ENCODE results near the gene RIPPLY1.

DNA sequence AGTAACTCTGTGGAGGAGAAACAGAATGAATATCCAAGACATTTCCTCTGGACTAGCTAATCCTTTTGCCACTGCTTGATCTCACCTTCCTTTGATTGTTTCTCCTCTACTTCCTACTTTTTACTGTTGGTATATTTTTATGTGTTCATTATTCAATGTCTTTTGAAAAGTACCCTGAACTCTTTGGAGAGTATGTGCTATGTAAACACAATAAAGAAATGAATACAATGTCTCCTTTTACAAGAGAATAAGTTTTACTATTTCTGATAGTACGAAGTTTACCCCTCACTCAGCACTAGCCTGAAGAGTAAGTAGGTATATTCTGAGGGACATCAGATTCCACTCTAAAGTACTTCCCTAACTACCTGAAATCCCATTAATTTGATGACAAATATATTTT, 36.9 kb upstream of the RIPPLY1 start:
- no peak for TF ChIP-seq SIN3A (IDR thresholded peaks at IDR 0.05; ENCODE audit: low read depth)
- TF ChIP-seq, protein P1, sequence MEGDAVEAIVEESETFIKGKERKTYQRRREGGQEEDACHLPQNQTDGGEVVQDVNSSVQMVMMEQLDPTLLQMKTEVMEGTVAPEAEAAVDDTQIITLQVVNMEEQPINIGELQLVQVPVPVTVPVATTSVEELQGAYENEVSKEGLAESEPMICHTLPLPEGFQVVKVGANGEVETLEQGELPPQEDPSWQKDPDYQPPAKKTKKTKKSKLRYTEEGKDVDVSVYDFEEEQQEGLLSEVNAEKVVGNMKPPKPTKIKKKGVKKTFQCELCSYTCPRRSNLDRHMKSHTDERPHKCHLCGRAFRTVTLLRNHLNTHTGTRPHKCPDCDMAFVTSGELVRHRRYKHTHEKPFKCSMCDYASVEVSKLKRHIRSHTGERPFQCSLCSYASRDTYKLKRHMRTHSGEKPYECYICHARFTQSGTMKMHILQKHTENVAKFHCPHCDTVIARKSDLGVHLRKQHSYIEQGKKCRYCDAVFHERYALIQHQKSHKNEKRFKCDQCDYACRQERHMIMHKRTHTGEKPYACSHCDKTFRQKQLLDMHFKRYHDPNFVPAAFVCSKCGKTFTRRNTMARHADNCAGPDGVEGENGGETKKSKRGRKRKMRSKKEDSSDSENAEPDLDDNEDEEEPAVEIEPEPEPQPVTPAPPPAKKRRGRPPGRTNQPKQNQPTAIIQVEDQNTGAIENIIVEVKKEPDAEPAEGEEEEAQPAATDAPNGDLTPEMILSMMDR (IDR thresholded peaks at IDR 0.05 in 2 of 3, conservative IDR thresholded peaks at IDR 0.05 in 1 of 3; ENCODE audit: borderline replicate concordance in 1 of 3, insufficient read depth in 1 of 3, low read depth in 2 of 3, low read length in 2 of 3): no peak
- TF ChIP-seq CBX3 (IDR thresholded peaks at IDR 0.05; ENCODE audit: low read depth): no peak
- TF ChIP-seq POLR2A (IDR thresholded peaks at IDR 0.05; ENCODE audit: borderline replicate concordance, extremely low read depth, insufficient read depth, insufficient read length): no peak
- TF ChIP-seq EZH2phosphoT487 (IDR thresholded peaks at IDR 0.05; ENCODE audit: borderline replicate concordance): no peak
- TF ChIP-seq, protein P2, sequence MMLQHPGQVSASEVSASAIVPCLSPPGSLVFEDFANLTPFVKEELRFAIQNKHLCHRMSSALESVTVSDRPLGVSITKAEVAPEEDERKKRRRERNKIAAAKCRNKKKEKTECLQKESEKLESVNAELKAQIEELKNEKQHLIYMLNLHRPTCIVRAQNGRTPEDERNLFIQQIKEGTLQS (IDR thresholded peaks at IDR 0.05): no peak
- no peak for TF ChIP-seq ZFX (IDR thresholded peaks at IDR 0.05)
- TF ChIP-seq CEBPB (IDR thresholded peaks at IDR 0.05; ENCODE audit: low read depth): no peak

Measured in HCT116 (cell line).